ENCODE results near the gene BARX2.

BARX2 gene, protein sequence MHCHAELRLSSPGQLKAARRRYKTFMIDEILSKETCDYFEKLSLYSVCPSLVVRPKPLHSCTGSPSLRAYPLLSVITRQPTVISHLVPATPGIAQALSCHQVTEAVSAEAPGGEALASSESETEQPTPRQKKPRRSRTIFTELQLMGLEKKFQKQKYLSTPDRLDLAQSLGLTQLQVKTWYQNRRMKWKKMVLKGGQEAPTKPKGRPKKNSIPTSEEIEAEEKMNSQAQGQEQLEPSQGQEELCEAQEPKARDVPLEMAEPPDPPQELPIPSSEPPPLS

DNA sequence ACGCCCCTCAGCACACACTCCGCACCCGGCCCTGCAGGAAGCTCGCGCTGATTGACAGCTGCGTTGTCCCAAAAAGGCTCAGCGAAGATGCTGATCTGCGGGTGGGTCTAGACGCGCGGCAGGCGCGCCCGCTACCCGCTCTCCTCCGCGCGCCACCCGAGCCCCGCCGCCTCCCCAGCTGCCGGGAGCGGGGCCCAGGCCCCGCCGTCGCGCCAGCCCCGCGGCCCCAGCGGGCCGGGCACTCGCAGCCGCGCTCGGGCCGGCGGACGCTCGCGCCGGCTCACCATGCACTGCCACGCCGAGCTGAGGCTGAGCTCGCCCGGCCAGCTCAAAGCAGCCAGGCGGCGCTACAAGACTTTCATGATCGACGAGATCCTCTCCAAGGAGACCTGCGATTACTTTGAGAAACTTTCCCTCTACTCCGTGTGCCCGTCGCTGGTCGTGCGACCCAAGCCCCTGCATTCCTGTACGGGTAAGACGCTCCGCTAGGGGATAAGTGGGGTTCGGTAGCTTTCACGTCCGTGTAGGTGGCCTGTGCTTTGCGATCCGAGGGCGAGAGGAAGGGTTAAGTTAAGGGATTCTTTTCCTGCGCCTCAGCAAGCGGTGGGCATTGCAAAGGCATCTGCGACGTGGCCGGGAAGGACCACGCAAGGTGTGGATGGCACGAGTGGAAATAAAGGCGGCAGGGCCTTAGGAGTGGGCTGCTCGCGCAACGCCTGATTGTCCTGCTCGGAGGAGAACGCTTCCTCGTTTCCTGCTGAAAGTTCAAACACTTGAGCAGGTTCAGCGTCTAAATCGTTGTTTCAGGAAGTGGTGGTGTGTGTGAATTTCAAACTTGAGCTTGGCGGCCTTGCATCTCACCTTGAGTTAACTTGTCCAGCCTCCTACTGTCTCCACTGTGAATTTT is at the start of gene BARX2:
Gene BARX2, plus strand, starts transcription at position 98 of the 907 bp plus-strand sequence. Its CDS starts 188 bp downstream, at position 286.
- Histone ChIP-seq H3K4me1 (ENCODE audit: control insufficient read depth, insufficient read depth, low read length) (peaks cover 8% of the 10 kb centered on the region), H3K36me3 (ENCODE audit: control insufficient read depth in 2 of 2, insufficient read depth in 1 of 2, low read length in 2 of 2) (no peaks in the 10 kb centered on the region), H3K4me3 (ENCODE audit: low read depth, low read length) (peak within 1 kb of the TSS; percentile 55), H3K27ac (ENCODE audit: extremely low read depth, low read depth, low read length) (peak within 1 kb of the TSS; percentile 93), H3K9me3 (ENCODE audit: control insufficient read depth, insufficient read depth, low read depth, low read length) (no peaks in the 10 kb centered on the region)
- ChIA-PET CTCF (interaction anchor here (0.6 to 4.0 kb wide), 21 partner anchors 9 to 429 kb away, joined by 3 to 36 read pairs (median 4); no protein-coding TSS in a partner anchor), POLR2A (interaction anchor here (0.5 to 1.3 kb wide), 6 partner anchors 10 to 372 kb away, joined by 3 to 4 read pairs (median 3); no protein-coding TSS in a partner anchor)
- TF ChIP-seq ZNF211 (tag by site-specific recombination; IDR thresholded peaks at IDR 0.05; ENCODE audit: low read depth) (no peak), ZNF660 (tag by site-specific recombination; IDR thresholded peaks at IDR 0.05) (peak; percentile 38; the same call in 1 of the 2 replicates), ZNF19 (tag by site-specific recombination; IDR thresholded peaks at IDR 0.05; ENCODE audit: low read depth) (no peak), ZNF423 (tag by site-specific recombination; IDR thresholded peaks at IDR 0.05) (peak; percentile 12; the same call in 1 of the 2 replicates), ZBTB7A (tag by site-specific recombination; IDR thresholded peaks at IDR 0.05; ENCODE audit: low read depth) (0 out of 2 replicates have a peak, but pooled peaks have one; percentile 34), ZNF2 (tag by site-specific recombination; IDR thresholded peaks at IDR 0.05) (peak; percentile 58; the same call in 1 of the 2 replicates), ZNF521 (tag by site-specific recombination; IDR thresholded peaks at IDR 0.05) (no peak), ZFP37 (tag by site-specific recombination; IDR thresholded peaks at IDR 0.05) (0 out of 2 replicates have a peak, but pooled peaks have one; percentile 20), ZNF777 (tag by site-specific recombination; IDR thresholded peaks at IDR 0.05; ENCODE audit: borderline replicate concordance) (0 out of 2 replicates have a peak, but pooled peaks have one; percentile 53), MZF1 (tag by site-specific recombination; IDR thresholded peaks at IDR 0.05; ENCODE audit: borderline replicate concordance) (no peak), ZNF629 (tag by site-specific recombination; IDR thresholded peaks at IDR 0.05) (no peak), ZSCAN30 (tag by site-specific recombination; IDR thresholded peaks at IDR 0.05) (no peak), GLI4 (tag by site-specific recombination; IDR thresholded peaks at IDR 0.05) (no peak), ZNF654 (tag by site-specific recombination; IDR thresholded peaks at IDR 0.05; ENCODE audit: low read depth) (peak; percentile 33; the same call in 1 of the 2 replicates), ZNF830 (tag by site-specific recombination; IDR thresholded peaks at IDR 0.05; ENCODE audit: low read depth) (no peak), SP2 (tag by site-specific recombination; IDR thresholded peaks at IDR 0.05) (0 out of 2 replicates have a peak, but pooled peaks have one; percentile 16), ZBTB17 (tag by site-specific recombination; IDR thresholded peaks at IDR 0.05) (peak; percentile 83), ZNF121 (tag by site-specific recombination; IDR thresholded peaks at IDR 0.05) (no peak), ZNF24 (tag by site-specific recombination; IDR thresholded peaks at IDR 0.05) (no peak)
- TF ChIP-seq, protein P1, sequence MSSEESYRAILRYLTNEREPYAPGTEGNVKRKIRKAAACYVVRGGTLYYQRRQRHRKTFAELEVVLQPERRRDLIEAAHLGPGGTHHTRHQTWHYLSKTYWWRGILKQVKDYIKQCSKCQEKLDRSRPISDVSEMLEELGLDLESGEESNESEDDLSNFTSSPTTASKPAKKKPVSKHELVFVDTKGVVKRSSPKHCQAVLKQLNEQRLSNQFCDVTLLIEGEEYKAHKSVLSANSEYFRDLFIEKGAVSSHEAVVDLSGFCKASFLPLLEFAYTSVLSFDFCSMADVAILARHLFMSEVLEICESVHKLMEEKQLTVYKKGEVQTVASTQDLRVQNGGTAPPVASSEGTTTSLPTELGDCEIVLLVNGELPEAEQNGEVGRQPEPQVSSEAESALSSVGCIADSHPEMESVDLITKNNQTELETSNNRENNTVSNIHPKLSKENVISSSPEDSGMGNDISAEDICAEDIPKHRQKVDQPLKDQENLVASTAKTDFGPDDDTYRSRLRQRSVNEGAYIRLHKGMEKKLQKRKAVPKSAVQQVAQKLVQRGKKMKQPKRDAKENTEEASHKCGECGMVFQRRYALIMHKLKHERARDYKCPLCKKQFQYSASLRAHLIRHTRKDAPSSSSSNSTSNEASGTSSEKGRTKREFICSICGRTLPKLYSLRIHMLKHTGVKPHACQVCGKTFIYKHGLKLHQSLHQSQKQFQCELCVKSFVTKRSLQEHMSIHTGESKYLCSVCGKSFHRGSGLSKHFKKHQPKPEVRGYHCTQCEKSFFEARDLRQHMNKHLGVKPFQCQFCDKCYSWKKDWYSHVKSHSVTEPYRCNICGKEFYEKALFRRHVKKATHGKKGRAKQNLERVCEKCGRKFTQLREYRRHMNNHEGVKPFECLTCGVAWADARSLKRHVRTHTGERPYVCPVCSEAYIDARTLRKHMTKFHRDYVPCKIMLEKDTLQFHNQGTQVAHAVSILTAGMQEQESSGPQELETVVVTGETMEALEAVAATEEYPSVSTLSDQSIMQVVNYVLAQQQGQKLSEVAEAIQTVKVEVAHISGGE (tag by site-specific recombination; conservative IDR thresholded peaks at IDR 0.05; ENCODE audit: low read depth) = peak; percentile 27; the same call in 1 of the 2 replicates
- TF ChIP-seq, protein P2, sequence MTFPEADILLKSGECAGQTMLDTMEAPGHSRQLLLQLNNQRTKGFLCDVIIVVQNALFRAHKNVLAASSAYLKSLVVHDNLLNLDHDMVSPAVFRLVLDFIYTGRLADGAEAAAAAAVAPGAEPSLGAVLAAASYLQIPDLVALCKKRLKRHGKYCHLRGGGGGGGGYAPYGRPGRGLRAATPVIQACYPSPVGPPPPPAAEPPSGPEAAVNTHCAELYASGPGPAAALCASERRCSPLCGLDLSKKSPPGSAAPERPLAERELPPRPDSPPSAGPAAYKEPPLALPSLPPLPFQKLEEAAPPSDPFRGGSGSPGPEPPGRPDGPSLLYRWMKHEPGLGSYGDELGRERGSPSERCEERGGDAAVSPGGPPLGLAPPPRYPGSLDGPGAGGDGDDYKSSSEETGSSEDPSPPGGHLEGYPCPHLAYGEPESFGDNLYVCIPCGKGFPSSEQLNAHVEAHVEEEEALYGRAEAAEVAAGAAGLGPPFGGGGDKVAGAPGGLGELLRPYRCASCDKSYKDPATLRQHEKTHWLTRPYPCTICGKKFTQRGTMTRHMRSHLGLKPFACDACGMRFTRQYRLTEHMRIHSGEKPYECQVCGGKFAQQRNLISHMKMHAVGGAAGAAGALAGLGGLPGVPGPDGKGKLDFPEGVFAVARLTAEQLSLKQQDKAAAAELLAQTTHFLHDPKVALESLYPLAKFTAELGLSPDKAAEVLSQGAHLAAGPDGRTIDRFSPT (tag by site-specific recombination; IDR thresholded peaks at IDR 0.05) = 0 out of 2 replicates have a peak, but pooled peaks have one; percentile 12
- TF ChIP-seq, protein P3, sequence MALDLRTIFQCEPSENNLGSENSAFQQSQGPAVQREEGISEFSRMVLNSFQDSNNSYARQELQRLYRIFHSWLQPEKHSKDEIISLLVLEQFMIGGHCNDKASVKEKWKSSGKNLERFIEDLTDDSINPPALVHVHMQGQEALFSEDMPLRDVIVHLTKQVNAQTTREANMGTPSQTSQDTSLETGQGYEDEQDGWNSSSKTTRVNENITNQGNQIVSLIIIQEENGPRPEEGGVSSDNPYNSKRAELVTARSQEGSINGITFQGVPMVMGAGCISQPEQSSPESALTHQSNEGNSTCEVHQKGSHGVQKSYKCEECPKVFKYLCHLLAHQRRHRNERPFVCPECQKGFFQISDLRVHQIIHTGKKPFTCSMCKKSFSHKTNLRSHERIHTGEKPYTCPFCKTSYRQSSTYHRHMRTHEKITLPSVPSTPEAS (tag by site-specific recombination; IDR thresholded peaks at IDR 0.05) = no peak
- TF ChIP-seq, protein P4, sequence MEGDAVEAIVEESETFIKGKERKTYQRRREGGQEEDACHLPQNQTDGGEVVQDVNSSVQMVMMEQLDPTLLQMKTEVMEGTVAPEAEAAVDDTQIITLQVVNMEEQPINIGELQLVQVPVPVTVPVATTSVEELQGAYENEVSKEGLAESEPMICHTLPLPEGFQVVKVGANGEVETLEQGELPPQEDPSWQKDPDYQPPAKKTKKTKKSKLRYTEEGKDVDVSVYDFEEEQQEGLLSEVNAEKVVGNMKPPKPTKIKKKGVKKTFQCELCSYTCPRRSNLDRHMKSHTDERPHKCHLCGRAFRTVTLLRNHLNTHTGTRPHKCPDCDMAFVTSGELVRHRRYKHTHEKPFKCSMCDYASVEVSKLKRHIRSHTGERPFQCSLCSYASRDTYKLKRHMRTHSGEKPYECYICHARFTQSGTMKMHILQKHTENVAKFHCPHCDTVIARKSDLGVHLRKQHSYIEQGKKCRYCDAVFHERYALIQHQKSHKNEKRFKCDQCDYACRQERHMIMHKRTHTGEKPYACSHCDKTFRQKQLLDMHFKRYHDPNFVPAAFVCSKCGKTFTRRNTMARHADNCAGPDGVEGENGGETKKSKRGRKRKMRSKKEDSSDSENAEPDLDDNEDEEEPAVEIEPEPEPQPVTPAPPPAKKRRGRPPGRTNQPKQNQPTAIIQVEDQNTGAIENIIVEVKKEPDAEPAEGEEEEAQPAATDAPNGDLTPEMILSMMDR (tag by site-specific recombination; IDR thresholded peaks at IDR 0.05) = peak; percentile 75
- TF ChIP-seq, protein P5, sequence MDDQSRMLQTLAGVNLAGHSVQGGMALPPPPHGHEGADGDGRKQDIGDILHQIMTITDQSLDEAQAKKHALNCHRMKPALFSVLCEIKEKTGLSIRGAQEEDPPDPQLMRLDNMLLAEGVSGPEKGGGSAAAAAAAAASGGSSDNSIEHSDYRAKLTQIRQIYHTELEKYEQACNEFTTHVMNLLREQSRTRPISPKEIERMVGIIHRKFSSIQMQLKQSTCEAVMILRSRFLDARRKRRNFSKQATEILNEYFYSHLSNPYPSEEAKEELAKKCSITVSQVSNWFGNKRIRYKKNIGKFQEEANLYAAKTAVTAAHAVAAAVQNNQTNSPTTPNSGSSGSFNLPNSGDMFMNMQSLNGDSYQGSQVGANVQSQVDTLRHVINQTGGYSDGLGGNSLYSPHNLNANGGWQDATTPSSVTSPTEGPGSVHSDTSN (CRISPR knock-in tag; IDR thresholded peaks at IDR 0.05) = 0 out of 2 replicates have a peak, but pooled peaks have one; percentile 23

Measured in HEK293 (cell line).